ENCODE data around the gene RFK. TPM values are rescaled to one million over a fixed set of nuclear protein-coding genes. Genes with fewer than 3 reads are reported as not detected.
A peak's percentile ranks its signal among the peaks of the same experiment; 100 is the strongest.

Gene RFK
- total and polyA plus RNA-seq, 9 of the 15 experiments (the other 6 are each of a cell fraction or from before 2014, with no cell fraction given) = 3.8 to 51.1 (median 14.8) TPM

- TF ChIP-seq E2F6 (IDR thresholded peaks at IDR 0.05; ENCODE audit: borderline replicate concordance in 1 of 2, extremely low read depth in 1 of 2, insufficient read depth in 1 of 2, insufficient read length in 1 of 2, low read depth in 1 of 2, low read length in 1 of 2, poor library complexity in 1 of 2, severe bottlenecking in 1 of 2) = no peak
- TF ChIP-seq CBX3 (IDR thresholded peaks at IDR 0.05; ENCODE audit: borderline replicate concordance in 1 of 2, low read length in 2 of 2) = no peak; a peak in 1 of 3 replicates
- TF ChIP-seq SRSF7 (optimal IDR thresholded peaks at IDR 0.05; ENCODE audit: low read depth, low read length) = no peak
- peak; percentile 91 for TF ChIP-seq MTA2 (IDR thresholded peaks at IDR 0.05; ENCODE audit: low read depth)
- no peak for TF ChIP-seq RFX5 (IDR thresholded peaks at IDR 0.05; ENCODE audit: low read depth, low read length)
- no peak for TF ChIP-seq ZNF212 (CRISPR knock-in tag; IDR thresholded peaks at IDR 0.05)
- no peak for TF ChIP-seq MCM5 (IDR thresholded peaks at IDR 0.05; ENCODE audit: low read depth)
- TF ChIP-seq TBP (optimal IDR thresholded peaks at IDR 0.05; ENCODE audit: low read depth, low read length) = no peak
- TF ChIP-seq CEBPZ (IDR thresholded peaks at IDR 0.05; ENCODE audit: borderline replicate concordance, low read depth, low read length) = no peak
- no peak for TF ChIP-seq STAT5B (CRISPR knock-in tag; IDR thresholded peaks at IDR 0.05)
- TF ChIP-seq ZKSCAN8 (CRISPR knock-in tag; IDR thresholded peaks at IDR 0.05) = no peak
- TF ChIP-seq ZNF551 (CRISPR knock-in tag; IDR thresholded peaks at IDR 0.05) = no peak
- TF ChIP-seq NCOA4 (IDR thresholded peaks at IDR 0.05; ENCODE audit: partially characterized antibody) = no peak
- no peak for TF ChIP-seq ZNF316 (IDR thresholded peaks at IDR 0.05)
- no peak for TF ChIP-seq FOXP4 (CRISPR knock-in tag; IDR thresholded peaks at IDR 0.05; ENCODE audit: borderline replicate concordance)
- TF ChIP-seq FUS (optimal IDR thresholded peaks at IDR 0.05; ENCODE audit: low read depth, low read length) = no peak
- TF ChIP-seq HNRNPUL1 (IDR thresholded peaks at IDR 0.05; ENCODE audit: low read length) = no peak
- no peak for TF ChIP-seq SIRT6 (IDR thresholded peaks at IDR 0.05; ENCODE audit: low read depth, low read length)
- TF ChIP-seq ELK3 (CRISPR knock-in tag; IDR thresholded peaks at IDR 0.05) = no peak
- TF ChIP-seq POLR3G (IDR thresholded peaks at IDR 0.05; ENCODE audit: extremely low read depth, insufficient read length, insufficient replicate concordance) = no peak
- no peak for TF ChIP-seq ZNF311 (CRISPR knock-in tag; IDR thresholded peaks at IDR 0.05)
- TF ChIP-seq ZNF57 (CRISPR knock-in tag; IDR thresholded peaks at IDR 0.05) = no peak
- peak; percentile 93 for TF ChIP-seq NCOR1 (IDR thresholded peaks at IDR 0.05)
These were observed 34.9 kb downstream of the RFK start (continued) for GRCh38 chr9:76359365-76359764.
